NCI-H748 treated with DMSO at 0.1 percent for 48 hours (cell line): Measurements from ENCODE around the gene IFITM5.
"Not testable (repeated sequence)": the region's sequence is repeated elsewhere in the genome, so short reads cannot be mapped to it uniquely, and the experiment has no call there.

Experiments
- DNase-seq: peaks from one replicate; lab custom pipeline; 2025; lab: John Stamatoyannopoulos, UW

IFITM5 gene

GRCh38 chr11:295351-296170 is 3.8 kb downstream of the IFITM5 start:
- DNase-seq, result no peak

- DNase-seq, result no peak
These were observed 4.5 kb downstream of the IFITM5 start for GRCh38 chr11:294780-295179.

GRCh38 chr11:293852-294661 is 5.3 kb downstream of the IFITM5 start:
- no peak for DNase-seq

- no peak for DNase-seq
These were observed 6.0 kb downstream of the IFITM5 start for GRCh38 chr11:293271-293851.

- DNase-seq, result no peak
These were observed 6.9 kb downstream of the IFITM5 start for GRCh38 chr11:292211-293121.

- DNase-seq, result no peak
These were observed 7.8 kb downstream of the IFITM5 start for GRCh38 chr11:291281-292210.

- DNase-seq, result no peak
These were observed 8.6 kb downstream of the IFITM5 start for GRCh38 chr11:290621-291231.

GRCh38 chr11:289712-290620 is 9.4 kb downstream of the IFITM5 start:
- no peak for DNase-seq

- no peak for DNase-seq
These were observed 10.0 kb downstream of the IFITM5 start for GRCh38 chr11:289398-289711.

GRCh38 chr11:288478-289397 is 10.6 kb downstream of the IFITM5 start, which contains the start of gene PGGHG:
PGGHG (plus strand) TSS chr11:289126; CDS start chr11:289817, 691 bp downstream.
- peak; percentile 13 for DNase-seq

- no peak for DNase-seq
These were observed 11.4 kb downstream of the IFITM5 start for GRCh38 chr11:287821-288477.

- DNase-seq, result not testable (repeated sequence)
These were observed 12.1 kb downstream of the IFITM5 start for GRCh38 chr11:286977-287820.

GRCh38 chr11:285894-286220 is 13.5 kb downstream of the IFITM5 start:
- DNase-seq, result no peak

GRCh38 chr11:285021-285893 is 14.1 kb downstream of the IFITM5 start:
- DNase-seq, result no peak

- no peak for DNase-seq
These were observed 15.0 kb downstream of the IFITM5 start for GRCh38 chr11:284105-285020.
